HL-60 (cell line): ENCODE data around the gene EYS.

Source experiments
- CTCF ChIP-seq: IDR thresholded peaks from one replicate; pipeline ENCODE4 v1.5.1; 2011; ENCODE audit warnings: low read length, control low read depth, inconsistent platforms; ENCODE audit not compliant: insufficient read depth
- GABPA ChIP-seq: IDR thresholded peaks from 2 replicates; pipeline ENCODE4 v1.6.1; 2012; ENCODE audit warnings: low read depth
- TF ChIP-seq, protein P1 (sequence below): IDR thresholded peaks from 2 replicates; pipeline ENCODE4 v1.6.1; 2012; ENCODE audit warnings: low read depth; ENCODE audit not compliant: insufficient replicate concordance

DNA sequence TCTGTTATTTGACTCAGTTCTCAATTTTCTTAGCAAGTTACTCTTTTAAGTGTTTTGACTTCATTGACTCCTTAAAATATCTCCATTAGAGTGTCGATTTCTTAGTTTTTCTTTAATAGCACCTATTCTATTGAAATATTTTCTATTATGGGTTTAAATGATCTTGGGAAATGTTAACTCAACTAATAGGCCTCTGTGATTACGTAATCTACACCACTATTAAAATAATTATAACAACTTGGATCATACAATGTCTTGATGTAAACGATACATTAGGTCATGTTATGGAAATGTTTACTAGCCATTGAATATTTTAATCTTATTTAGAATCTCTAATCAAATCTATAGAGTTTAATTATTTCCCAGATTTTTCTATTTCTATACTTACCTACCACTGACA, 550.0 kb downstream of the EYS start:
- TF ChIP-seq, protein P1, sequence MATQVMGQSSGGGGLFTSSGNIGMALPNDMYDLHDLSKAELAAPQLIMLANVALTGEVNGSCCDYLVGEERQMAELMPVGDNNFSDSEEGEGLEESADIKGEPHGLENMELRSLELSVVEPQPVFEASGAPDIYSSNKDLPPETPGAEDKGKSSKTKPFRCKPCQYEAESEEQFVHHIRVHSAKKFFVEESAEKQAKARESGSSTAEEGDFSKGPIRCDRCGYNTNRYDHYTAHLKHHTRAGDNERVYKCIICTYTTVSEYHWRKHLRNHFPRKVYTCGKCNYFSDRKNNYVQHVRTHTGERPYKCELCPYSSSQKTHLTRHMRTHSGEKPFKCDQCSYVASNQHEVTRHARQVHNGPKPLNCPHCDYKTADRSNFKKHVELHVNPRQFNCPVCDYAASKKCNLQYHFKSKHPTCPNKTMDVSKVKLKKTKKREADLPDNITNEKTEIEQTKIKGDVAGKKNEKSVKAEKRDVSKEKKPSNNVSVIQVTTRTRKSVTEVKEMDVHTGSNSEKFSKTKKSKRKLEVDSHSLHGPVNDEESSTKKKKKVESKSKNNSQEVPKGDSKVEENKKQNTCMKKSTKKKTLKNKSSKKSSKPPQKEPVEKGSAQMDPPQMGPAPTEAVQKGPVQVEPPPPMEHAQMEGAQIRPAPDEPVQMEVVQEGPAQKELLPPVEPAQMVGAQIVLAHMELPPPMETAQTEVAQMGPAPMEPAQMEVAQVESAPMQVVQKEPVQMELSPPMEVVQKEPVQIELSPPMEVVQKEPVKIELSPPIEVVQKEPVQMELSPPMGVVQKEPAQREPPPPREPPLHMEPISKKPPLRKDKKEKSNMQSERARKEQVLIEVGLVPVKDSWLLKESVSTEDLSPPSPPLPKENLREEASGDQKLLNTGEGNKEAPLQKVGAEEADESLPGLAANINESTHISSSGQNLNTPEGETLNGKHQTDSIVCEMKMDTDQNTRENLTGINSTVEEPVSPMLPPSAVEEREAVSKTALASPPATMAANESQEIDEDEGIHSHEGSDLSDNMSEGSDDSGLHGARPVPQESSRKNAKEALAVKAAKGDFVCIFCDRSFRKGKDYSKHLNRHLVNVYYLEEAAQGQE: no peak
- TF ChIP-seq CTCF (no peak), GABPA (no peak)
